Measurements from ENCODE around the gene MYBPH.

GRCh38 chr1:203165101-203165799 lies 10.4 kb downstream of the MYBPH start:
- TF ChIP-seq POLR2G (IDR thresholded peaks at IDR 0.05; ENCODE audit: low read depth, low read length) (no peak), EZH2 (conservative IDR thresholded peaks at IDR 0.05; ENCODE audit: low read depth, low read length) (no peak), KMT2A (CRISPR knock-in tag; IDR thresholded peaks at IDR 0.05) (no peak), ATF4 (CRISPR knock-in tag; IDR thresholded peaks at IDR 0.05) (no peak), ZNF318 (CRISPR knock-in tag; IDR thresholded peaks at IDR 0.05) (no peak), IRF2 (CRISPR knock-in tag; IDR thresholded peaks at IDR 0.05) (no peak), ZFAT (CRISPR knock-in tag; conservative IDR thresholded peaks at IDR 0.05) (no peak), SMAD3 (CRISPR knock-in tag; IDR thresholded peaks at IDR 0.05) (no peak), MAX (IDR thresholded peaks at IDR 0.05) (no peak), ZNF552 (CRISPR knock-in tag; IDR thresholded peaks at IDR 0.05; ENCODE audit: borderline replicate concordance) (no peak), FOXK2 (IDR thresholded peaks at IDR 0.05) (no peak), ZNF567 (CRISPR knock-in tag; IDR thresholded peaks at IDR 0.05; ENCODE audit: borderline replicate concordance) (no peak), EHMT2 (IDR thresholded peaks at IDR 0.05; ENCODE audit: borderline replicate concordance, low read depth, low read length) (no peak), IKZF1 (IDR thresholded peaks at IDR 0.05) (no peak)

Data from HepG2 (cell line).